ENCODE data around the gene HIKESHI.

DNA sequence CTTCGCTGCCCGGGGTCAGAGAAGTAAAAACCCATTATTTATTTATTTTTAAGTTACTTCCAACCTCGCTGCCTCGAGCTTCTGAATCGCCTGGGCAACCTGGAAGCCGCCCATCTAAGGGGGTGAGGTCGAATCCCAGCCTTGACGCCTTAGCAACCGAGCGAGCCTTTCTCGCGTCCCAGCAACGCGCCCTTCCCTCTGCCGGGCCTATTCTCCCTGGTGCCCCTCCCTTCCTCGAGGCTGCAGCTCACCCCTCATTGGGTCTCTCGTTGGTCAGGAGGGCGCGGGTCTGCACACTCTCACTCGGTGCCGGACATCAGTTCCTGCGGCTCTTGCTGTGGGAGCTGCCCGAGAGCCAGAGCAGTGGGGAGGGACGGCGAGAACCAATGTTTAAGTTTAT is 72.5 kb downstream of the HIKESHI start, which contains the start of gene CCDC81:
- TF ChIP-seq FOXM1 (IDR thresholded peaks at IDR 0.05; ENCODE audit: borderline replicate concordance) (no peak), L3MBTL2 (conservative IDR thresholded peaks at IDR 0.05) (no peak), NFRKB (IDR thresholded peaks at IDR 0.05) (no peak), LEF1 (IDR thresholded peaks at IDR 0.05; ENCODE audit: borderline replicate concordance) (no peak), TARDBP (IDR thresholded peaks at IDR 0.05) (no peak), SP1 (IDR thresholded peaks at IDR 0.05) (no peak), SUZ12 (IDR thresholded peaks at IDR 0.05) (no peak), FOXK2 (IDR thresholded peaks at IDR 0.05) (no peak), ZNF384 (IDR thresholded peaks at IDR 0.05) (no peak), ELF4 (IDR thresholded peaks at IDR 0.05) (no peak), BHLHE40 (IDR thresholded peaks at IDR 0.05; ENCODE audit: borderline replicate concordance) (no peak), HDGF (IDR thresholded peaks at IDR 0.05; ENCODE audit: borderline replicate concordance) (no peak), FOXA1 (IDR thresholded peaks at IDR 0.05) (no peak)
- TF ChIP-seq, protein P1, sequence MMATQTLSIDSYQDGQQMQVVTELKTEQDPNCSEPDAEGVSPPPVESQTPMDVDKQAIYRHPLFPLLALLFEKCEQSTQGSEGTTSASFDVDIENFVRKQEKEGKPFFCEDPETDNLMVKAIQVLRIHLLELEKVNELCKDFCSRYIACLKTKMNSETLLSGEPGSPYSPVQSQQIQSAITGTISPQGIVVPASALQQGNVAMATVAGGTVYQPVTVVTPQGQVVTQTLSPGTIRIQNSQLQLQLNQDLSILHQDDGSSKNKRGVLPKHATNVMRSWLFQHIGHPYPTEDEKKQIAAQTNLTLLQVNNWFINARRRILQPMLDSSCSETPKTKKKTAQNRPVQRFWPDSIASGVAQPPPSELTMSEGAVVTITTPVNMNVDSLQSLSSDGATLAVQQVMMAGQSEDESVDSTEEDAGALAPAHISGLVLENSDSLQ (IDR thresholded peaks at IDR 0.05): no peak
